Uterus (tissue), 4 donors: ENCODE results near the gene FBXL3. TPM values are rescaled to one million over a fixed set of nuclear protein-coding genes. Genes with fewer than 3 reads are reported as not detected.

Experiments
- DNase-seq, 2 donors: peaks; one replicate each; pipeline ENCODE4 v3.0.0-alpha.2; 2019 to 2020
- H3K27ac ChIP-seq, 2 donors: fragments of 200-600 bp; sonication (generic); 1 replicate in 1 of 2; 2 replicates in 1 of 2; pipeline ENCODE4 v1.5.1; 2016 to 2018
- H3K27me3 ChIP-seq, 2 donors: fragments of 200-600 bp; sonication (generic); one replicate each; pipeline ENCODE4 v1.5.1; 2018 to 2019; ENCODE audit warnings: control low read depth in 1 of 2
- H3K36me3 ChIP-seq, 2 donors: fragments of 200-600 bp; sonication (generic); one replicate each; pipeline ENCODE4 v1.5.1; 2019; ENCODE audit warnings: control low read depth in 1 of 2
- H3K4me1 ChIP-seq, 2 donors: fragments of 200-600 bp; sonication (generic); one replicate each; pipeline ENCODE4 v1.5.1; 2018 to 2019; ENCODE audit warnings: control low read depth in 1 of 2
- H3K4me3 ChIP-seq, 2 donors: fragments of 200-600 bp; sonication (generic); 1 replicate in 1 of 2; 2 replicates in 1 of 2; pipeline ENCODE4 v1.5.1; 2018 to 2019; ENCODE audit warnings: mild to moderate bottlenecking in 1 of 2
- H3K9me3 ChIP-seq, 2 donors: fragments of 200-600 bp; sonication (generic); one replicate each; pipeline ENCODE4 v1.5.1; 2019; ENCODE audit warnings: control low read depth in 1 of 2
- CTCF ChIP-seq, 4 experiments: fragments of 200-600 bp in 2 of 4; fragments of 450-650 bp in 2 of 4; sonication (generic) in 2 of 4; IDR thresholded peaks; one replicate each; pipeline ENCODE4 v1.5.1; 2016 to 2019; ENCODE audit warnings: antibody characterized with exemption in 4 of 4, mild to moderate bottlenecking in 2 of 4, moderate library complexity in 1 of 4
- POLR2A ChIP-seq, 2 donors: fragments of 450-650 bp; IDR thresholded peaks; one replicate each; pipeline ENCODE4 v1.6.1; 2016; ENCODE audit warnings: antibody characterized with exemption in 2 of 2, mild to moderate bottlenecking in 1 of 2, moderate library complexity in 1 of 2
- intact Hi-C: fragments of 100-400 bp; cut with DNase I; formaldehyde crosslinking; loops from one replicate; pipeline ENCODE4 v1.15.1; 2023; ENCODE audit warnings: low total_unique reads
- total RNA-seq, 4 donors: library from RNA; depleted of rRNA in 3 of 4; stranded (reverse); fragments of >200 nt in 3 of 4; gene quantifications; one replicate each; pipeline versions ENCODE4 v1.1.0 to v1.2.4, GENCODE V29; 2014 to 2023
- donor health status: DM: yes; HTN: yes; CAD: no.

The FBXL3 gene
- total RNA-seq, 4 donors from 2014 or later: 62.8 to 158 (median 92.3) TPM

- H3K4me1 ChIP-seq: no peaks in the 10 kb centered on the region
- no peaks in the 10 kb centered on the region for H3K9me3 ChIP-seq
- intact Hi-C loops: no loop called here
- H3K27ac ChIP-seq: no peak overlapping the region
- no peak overlapping the region for H3K4me3 ChIP-seq
- DNase-seq: no peak
- no peaks in the 10 kb centered on the region for H3K27me3 ChIP-seq
- no peaks in the 10 kb centered on the region for H3K36me3 ChIP-seq
- TF ChIP-seq POLR2A (IDR thresholded peaks at IDR 0.05): no peak
- TF ChIP-seq CTCF (IDR thresholded peaks at IDR 0.05): no peak
Observed at GRCh38 chr13:77036279-77036678, 9.3 kb upstream of the FBXL3 start.

GRCh38 chr13:77034881-77035280, 7.9 kb upstream of the FBXL3 start:
- Histone ChIP-seq H3K4me1 (no peaks in the 10 kb centered on the region), H3K4me3 (no peak overlapping the region), H3K27me3 (no peaks in the 10 kb centered on the region), H3K27ac (no peak overlapping the region), H3K36me3 (no peaks in the 10 kb centered on the region), H3K9me3 (no peaks in the 10 kb centered on the region)
- intact Hi-C loops: no loop called here
- no peak for TF ChIP-seq POLR2A (IDR thresholded peaks at IDR 0.05)
- no peak for TF ChIP-seq CTCF (IDR thresholded peaks at IDR 0.05)
- DNase-seq: no peak

- no peaks in the 10 kb centered on the region for H3K36me3 ChIP-seq
- no peak overlapping the region for H3K27ac ChIP-seq
- H3K4me1 ChIP-seq: no peaks in the 10 kb centered on the region
- no peak for DNase-seq
- no peaks in the 10 kb centered on the region for H3K27me3 ChIP-seq
- H3K9me3 ChIP-seq: no peaks in the 10 kb centered on the region
- intact Hi-C loops: no loop called here
- H3K4me3 ChIP-seq: no peak overlapping the region
- TF ChIP-seq CTCF (IDR thresholded peaks at IDR 0.05) (no peak), POLR2A (IDR thresholded peaks at IDR 0.05) (no peak)
Observed at GRCh38 chr13:77033717-77034302, 6.9 kb upstream of the FBXL3 start.

- no peak for DNase-seq
- H3K36me3 ChIP-seq: no peaks in the 10 kb centered on the region
- no peaks in the 10 kb centered on the region for H3K4me1 ChIP-seq
- no peaks in the 10 kb centered on the region for H3K27me3 ChIP-seq
- TF ChIP-seq CTCF (IDR thresholded peaks at IDR 0.05) (no peak), POLR2A (IDR thresholded peaks at IDR 0.05) (no peak)
- no peak overlapping the region for H3K27ac ChIP-seq
- no peaks in the 10 kb centered on the region for H3K9me3 ChIP-seq
- intact Hi-C loops: no loop called here
- H3K4me3 ChIP-seq: no peak overlapping the region
Observed at GRCh38 chr13:77031656-77032243, 4.8 kb upstream of the FBXL3 start.

- Histone ChIP-seq H3K27me3 (no peaks in the 10 kb centered on the region), H3K27ac (no peak overlapping the region), H3K4me3 (no peak overlapping the region), H3K9me3 (no peaks in the 10 kb centered on the region), H3K36me3 (no peaks in the 10 kb centered on the region), H3K4me1 (no peaks in the 10 kb centered on the region)
- no peak for TF ChIP-seq POLR2A (IDR thresholded peaks at IDR 0.05)
- no peak for TF ChIP-seq CTCF (IDR thresholded peaks at IDR 0.05)
- no peak for DNase-seq
- intact Hi-C loops: no loop called here
Observed at GRCh38 chr13:77029436-77029835, 2.5 kb upstream of the FBXL3 start.
